CD4-positive, alpha-beta T cell treated with Interleukin-1 beta for 1 hour (primary cell): Measurements from ENCODE around the gene MAMLD1.

Source experiments
- DNase-seq, 2 donors: peaks; one replicate each; pipeline ENCODE4 v3.0.0-alpha.2; 2020 to 2022

Gene MAMLD1

DNA sequence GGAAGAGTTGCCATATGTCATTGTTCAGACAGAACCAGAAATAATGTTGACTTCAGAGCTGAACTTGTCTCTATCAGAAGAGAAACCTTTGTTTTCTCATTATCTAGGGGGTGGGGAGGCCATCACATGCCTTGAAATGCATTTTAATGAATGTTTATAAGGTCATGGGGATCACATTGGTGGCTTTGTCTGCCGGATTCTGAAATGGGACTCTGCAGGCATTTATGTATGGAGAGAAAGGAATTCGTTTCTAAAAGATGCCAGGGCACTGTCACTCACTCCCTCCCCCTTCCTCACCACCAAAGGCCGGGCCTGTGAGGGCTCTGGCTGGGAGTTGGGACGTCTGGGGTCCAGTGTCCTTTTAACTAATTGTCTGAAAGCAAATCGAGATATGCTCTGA, 102.2 kb downstream of the MAMLD1 start:
- DNase-seq, result no peak

DNA sequence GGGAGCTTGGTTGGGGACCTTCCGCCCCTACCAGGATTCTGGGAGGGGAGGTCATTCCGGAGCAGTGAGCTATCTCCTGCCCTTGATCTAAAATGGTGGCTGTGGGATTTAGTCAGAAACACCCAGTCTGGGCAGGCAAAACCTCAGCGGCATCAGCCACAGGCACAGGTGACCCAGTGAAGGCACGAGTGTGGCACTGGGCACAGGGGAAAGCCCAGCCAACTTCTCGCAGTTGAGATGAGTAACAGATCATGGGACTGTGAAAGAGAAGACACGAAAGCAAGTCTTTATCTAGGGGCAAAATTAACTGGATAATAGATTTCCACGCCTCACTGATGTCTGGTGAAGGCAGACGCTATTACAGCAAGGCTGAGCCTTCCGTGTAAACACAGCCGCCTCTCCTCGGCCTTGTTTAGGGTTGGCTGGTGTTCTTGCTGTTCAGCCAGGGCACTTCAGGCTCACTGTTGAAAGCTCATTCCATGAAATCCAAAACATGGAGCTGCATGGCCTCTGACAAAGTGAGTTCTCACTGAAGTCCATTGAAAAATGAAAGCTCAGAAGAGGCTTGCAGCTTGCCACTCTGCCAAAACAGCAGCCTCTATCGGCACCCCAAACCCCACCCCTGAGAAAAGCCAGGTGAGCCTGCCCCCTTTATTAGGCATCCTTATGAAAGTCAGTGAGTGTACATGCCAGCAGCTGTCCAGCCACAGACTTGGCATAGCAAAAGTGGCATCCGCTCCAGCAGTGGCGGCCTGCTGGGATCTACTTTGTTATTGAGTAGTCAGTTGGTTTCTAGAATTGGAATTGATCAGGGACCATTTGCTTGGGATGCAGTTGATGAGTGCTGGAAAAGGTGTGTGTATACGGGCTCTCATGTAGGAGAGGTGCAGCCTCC, 103.0 kb downstream of the MAMLD1 start:
- no peak for DNase-seq

DNA sequence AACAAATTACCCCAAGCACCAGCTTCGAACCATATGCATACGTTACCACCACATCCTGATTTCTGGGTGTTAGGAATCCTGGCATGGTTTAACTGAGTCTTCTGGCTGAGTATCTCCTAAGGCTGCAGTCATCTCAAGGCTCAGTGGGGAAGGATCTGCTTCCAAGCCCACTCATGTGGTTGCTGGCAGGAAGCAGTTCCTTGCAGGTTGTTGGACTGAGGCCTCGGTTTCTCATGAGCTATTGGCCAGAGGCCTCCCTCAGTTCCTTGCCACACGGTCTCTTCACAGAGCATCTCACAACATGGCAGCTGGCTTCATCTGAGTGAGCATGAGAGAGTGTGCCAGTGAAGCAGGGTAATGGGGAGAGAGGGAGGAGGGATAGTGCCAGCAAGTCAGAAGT, 109.2 kb downstream of the MAMLD1 start:
- no peak for DNase-seq

- DNase-seq, result no peak
Observed at GRCh38 chrX:150473371-150473770, 110.3 kb downstream of the MAMLD1 start.

DNA sequence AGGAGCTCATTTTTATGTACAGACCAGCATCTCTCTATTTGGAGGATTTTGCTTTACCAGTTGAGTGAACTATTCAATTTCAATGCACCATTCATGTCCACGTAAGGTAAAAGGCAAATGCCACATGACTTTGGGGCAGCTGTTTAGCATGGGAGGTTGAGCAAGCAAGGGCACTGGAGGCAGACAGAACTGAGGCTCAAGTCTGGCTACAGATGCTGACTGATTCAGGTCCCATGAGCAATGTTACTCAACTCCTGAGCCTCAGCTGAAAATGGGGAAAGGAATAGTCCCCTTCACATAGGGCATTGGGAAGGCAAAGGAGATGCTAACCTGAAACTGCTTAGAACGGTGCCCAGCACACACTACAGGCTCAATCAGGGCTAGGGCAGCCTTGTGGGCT, 112.3 kb downstream of the MAMLD1 start:
- DNase-seq, result no peak

GRCh38 chrX:150476164-150476699, 113.1 kb downstream of the MAMLD1 start:
- no peak for DNase-seq

DNA sequence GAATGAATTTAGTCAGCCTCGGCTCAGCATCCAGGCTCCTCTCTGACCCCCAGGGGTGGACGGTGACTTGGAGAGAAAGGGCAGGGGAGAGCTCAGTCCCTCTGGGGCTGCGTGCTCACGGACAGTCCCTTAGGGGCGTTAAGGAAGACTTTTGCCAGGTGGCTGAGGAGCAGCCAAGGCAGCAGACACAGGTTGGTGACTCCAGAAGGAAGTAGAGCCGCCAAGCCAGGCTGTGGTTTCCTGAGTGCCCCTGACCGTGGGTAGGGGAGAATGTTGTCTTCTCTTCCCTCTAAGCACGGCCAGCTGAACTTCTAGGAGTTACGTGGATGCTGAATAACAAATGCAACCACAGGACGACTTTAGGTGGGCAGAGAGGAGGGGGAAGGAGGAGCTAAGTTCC, 114.3 kb downstream of the MAMLD1 start:
- peak in 1 of 2 donors; percentile 4 for DNase-seq

- peak in 1 of 2 donors; percentile 14 for DNase-seq
Observed at GRCh38 chrX:150478496-150479492, 115.7 kb downstream of the MAMLD1 start.

DNA sequence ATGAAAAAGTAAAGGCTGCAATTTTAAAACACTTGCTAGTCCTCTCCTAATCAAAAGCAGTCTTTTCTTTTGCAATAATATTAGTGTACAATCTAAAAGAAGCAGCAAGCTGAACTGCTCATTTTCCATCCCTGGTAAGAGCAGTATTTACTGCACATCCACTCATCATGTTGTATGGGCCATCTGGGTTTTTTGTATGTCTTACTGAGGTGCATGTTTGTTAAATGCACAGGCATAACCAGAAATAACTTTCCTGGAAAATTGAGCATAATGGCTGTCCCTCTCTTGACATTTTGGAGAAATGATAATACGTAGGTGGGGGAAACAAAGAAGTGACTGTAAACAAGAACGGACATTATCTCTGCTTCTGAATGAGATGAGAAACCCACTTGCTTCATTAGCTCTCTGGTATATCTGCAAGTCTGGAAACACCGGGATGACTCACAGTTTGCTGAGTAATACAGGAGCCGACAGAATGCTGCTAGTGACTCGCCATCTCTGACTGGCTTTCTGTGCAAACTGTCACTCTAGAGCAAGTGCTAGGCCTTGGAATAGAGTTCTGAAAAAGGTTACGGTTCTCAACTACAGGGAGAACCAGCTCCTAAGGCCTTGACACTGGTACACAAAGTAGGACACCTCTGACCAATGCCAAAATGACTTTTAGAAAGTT, 119.6 kb downstream of the MAMLD1 start:
- DNase-seq, result peak in 1 of 2 donors; percentile 24

DNA sequence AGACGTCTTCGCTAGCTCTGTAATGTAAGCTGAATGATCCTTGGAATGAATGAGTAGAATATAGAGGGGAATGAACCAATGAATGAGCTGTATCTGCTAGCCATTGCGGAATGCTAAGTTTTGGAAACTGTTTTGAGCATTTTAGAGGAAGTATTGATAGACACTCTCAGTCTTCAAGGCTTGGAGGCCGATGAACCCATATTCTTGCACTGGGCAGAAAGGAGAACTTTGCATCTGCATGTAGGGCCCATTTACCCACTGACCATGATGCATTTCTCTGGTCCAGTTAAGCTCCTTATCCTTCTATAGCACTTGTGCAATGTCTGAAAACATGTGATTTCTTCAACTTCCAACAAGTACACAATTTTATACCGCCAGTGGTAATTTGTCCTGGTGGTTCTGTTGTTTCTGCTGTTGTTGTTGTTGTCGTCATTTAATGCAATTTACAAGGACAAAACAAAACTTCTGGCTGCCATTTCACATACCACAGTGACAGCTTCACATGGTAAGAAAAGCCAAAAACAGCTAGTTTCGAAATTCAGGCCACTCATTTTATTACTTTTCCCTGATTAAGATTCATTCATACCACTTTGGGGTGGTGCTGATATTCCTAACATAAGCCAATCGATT, 120.4 kb downstream of the MAMLD1 start:
- DNase-seq, result no peak

DNA sequence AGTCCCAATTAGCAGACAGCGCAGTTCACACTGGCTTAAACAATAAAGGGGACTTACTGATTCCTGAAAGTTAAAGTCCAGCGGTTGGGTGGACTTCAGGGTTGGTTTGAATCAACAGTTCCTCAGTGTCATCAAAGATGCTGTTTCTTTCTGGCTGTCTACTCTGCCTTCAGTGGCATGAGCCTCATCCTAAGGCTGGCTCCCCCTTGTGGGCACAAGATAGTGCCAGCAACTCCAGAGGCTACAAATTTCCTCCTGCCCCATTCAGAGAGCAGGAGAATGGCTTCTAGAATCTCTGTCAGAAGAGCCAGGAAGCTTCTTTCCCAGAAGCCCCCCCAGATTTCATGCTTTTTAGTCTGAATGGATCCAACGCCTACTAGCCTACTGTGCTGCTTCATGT, 122.9 kb downstream of the MAMLD1 start:
- peak; percentile 46 to 53 for DNase-seq

DNA sequence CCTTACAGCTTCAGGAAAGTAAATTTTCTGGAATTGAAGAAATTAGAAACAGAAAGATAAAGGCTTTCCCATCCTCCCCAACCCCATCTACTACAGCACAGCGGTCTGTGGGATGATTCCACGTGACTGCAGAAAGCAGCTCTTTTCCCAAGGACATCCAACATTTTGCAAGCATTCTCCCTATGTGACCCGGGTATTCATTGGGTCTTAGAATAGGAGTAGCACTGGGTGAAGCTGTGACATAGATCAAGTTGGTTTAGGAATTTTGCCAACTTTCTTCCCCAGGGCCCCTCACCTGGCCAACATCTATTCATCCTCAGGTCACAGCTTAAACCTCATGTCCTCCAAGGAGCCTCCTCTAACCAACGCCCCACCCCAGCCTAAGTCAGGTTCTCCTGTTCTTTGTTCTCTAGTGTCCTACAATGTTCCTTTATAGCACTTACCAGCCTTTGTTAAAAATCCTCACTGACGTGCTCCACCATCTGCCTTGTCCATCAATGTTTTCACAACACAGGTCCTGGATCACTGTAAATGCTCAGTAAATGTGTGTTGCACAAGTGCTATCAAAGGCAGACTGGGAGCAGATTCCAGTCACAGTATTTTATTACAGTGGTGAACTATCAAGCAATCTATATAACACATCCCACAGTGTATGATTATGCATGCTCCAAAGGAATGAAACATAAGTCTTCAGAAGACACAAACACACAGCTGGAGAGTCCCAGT, 124.4 kb downstream of the MAMLD1 start:
- DNase-seq, result no peak

DNA sequence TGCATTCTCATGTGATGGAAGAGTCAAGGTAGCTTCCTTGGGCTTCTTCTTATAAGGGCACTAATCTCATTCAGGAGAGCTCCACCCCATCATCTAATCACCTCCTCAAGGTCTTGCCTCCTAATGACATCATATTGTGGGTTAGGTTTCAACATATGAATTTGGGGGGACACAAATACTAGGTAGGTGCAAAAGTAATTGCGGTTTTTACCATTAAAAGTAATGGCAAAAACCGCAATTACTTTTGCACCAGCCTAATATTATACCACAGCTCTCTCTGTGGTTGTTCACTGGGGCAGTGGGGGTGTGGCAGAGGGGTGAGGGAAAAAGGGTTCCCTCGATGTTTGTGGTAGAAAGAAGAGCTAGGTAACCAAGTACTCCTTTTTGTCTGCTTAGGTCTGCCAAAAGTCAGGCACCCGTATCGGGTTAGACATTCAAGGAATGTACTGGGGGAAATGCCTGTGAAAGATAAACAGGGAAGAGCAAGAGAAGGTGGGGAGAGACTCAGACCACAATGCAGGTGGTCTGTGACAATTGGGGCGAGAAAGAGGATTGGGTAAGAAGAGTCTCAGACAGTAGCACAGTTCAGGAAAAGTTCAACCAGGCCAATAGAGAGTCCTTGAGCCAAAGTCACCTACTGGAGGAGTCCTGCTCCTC, 126.4 kb downstream of the MAMLD1 start:
- DNase-seq, result no peak

GRCh38 chrX:150495496-150495895, 132.4 kb downstream of the MAMLD1 start:
- DNase-seq, result no peak

GRCh38 chrX:150499240-150499639, 136.1 kb downstream of the MAMLD1 start:
- no peak for DNase-seq

DNA sequence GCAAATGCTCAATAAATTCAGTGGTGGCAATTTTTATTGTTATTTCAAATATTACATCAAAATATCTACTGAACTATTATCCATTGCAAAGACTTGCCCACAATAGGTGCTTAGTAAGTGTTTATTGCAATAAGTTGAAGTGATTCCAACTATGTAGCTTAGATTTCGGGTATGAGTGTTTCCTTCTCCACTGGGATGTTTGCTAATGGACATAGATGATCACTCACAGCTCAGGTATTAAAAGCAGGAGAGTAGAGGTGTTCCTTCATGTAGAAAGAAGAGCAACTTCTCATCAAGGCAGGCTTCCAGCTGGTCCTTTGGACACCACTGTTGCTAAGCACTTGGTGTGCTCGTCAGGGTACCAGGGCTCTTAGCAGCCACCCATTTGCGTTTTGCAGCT, 139.0 kb downstream of the MAMLD1 start:
- DNase-seq, result no peak

- DNase-seq, result no peak
Observed at GRCh38 chrX:150502979-150503897, 140.1 kb downstream of the MAMLD1 start.

GRCh38 chrX:150503898-150504219, 140.7 kb downstream of the MAMLD1 start:
- DNase-seq, result no peak

DNA sequence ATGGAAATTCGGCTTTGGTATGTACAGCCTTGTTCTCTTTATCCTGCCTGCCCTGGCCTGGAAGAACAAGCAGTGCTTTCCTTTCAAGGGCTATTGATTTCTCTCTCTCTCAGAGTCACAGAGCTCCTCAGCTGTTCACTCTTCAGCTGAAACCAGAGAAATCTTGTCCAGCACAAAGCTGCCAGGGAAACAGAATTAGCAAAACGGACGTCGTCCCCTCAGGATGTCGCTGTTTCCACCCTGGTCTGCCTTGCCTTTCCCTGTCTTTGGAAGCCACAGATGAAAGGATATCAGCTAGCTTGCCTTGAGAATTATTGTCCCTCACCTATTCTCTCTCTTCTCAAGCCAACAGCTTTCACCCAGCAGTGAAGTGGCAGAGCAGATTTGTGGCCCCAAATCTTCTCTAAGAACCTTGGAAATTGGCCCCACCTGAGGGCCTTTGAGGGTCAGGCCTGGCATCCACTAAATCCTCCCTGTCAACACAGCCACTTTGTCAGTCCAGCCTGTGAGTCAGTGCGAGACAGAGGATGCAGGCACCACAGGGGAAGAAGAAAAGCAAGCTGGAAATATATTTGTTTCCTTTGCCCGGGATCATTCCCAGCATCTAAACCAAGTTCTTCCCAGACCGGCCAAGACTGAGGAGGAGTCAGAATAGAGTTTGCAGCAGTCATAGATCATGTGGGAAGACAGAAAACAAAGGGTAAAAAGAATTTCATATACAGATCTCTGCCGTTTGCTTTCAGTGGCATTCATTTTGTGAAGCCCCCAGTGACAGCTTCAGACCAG, 141.5 kb downstream of the MAMLD1 start:
- no peak for DNase-seq
